ENCODE data around the gene NFIC. TPM values are rescaled to one million over a fixed set of nuclear protein-coding genes. Genes with fewer than 3 reads are reported as not detected.

NFIC gene
- total RNA-seq, 1 donor from 2014 or later: 1.1 TPM

GRCh38 chr19:3479177-3479833 lies 112.9 kb downstream of the NFIC start:
- H3K27me3 Mint-ChIP-seq (ENCODE audit: insufficient read depth, low read depth): peaks cover 17% of the 10 kb centered on the region
- TF ChIP-seq CTCF (IDR thresholded peaks at IDR 0.05): no peak
- no peak for TF ChIP-seq EZH2 (IDR thresholded peaks at IDR 0.05)
- Histone ChIP-seq H3K27me3 (peaks cover 26% of the 10 kb centered on the region), H4K20me1 (ENCODE audit: low read depth) (no peaks in the 10 kb centered on the region), H3F3A (ENCODE audit: low read depth) (peaks cover 7% of the 10 kb centered on the region), H3K4me3 (no peak overlapping the region), H3K79me2 (ENCODE audit: low read depth) (no peaks in the 10 kb centered on the region), H3K9me3 (ENCODE audit: low read depth) (no peaks in the 10 kb centered on the region), H3K27ac (no peak overlapping the region), H3K36me3 (no peaks in the 10 kb centered on the region), H3K4me1 (no peaks in the 10 kb centered on the region), H3K4me2 (no peak overlapping the region), H2AFZ (replicated peaks) (no peak overlapping the region), H3K9ac (no peak overlapping the region)
- no peaks in the 10 kb centered on the region for H3K36me3 Mint-ChIP-seq
- peak; percentile 66 for DNase-seq (ENCODE audit: low spot score)
- peaks cover 14% of the 10 kb centered on the region for H3K4me1 Mint-ChIP-seq
- no peak overlapping the region for H3K27ac Mint-ChIP-seq
- no peaks in the 10 kb centered on the region for H3K9me3 Mint-ChIP-seq
- no peak overlapping the region for H3K4me3 Mint-ChIP-seq

GRCh38 chr19:3479834-3480215 lies 113.4 kb downstream of the NFIC start:
- H3K4me1 Mint-ChIP-seq: peaks cover 14% of the 10 kb centered on the region
- peaks cover 17% of the 10 kb centered on the region for H3K27me3 Mint-ChIP-seq (ENCODE audit: insufficient read depth, low read depth)
- no peaks in the 10 kb centered on the region for H3K36me3 Mint-ChIP-seq
- Histone ChIP-seq H3K4me3 (no peak overlapping the region), H3K36me3 (no peaks in the 10 kb centered on the region), H4K20me1 (ENCODE audit: low read depth) (no peaks in the 10 kb centered on the region), H3K4me1 (no peaks in the 10 kb centered on the region), H3K27ac (no peak overlapping the region), H3K27me3 (peaks cover 23% of the 10 kb centered on the region), H2AFZ (replicated peaks) (no peak overlapping the region), H3K4me2 (no peak overlapping the region), H3K9me3 (ENCODE audit: low read depth) (no peaks in the 10 kb centered on the region), H3K79me2 (ENCODE audit: low read depth) (no peaks in the 10 kb centered on the region), H3K9ac (no peak overlapping the region), H3F3A (ENCODE audit: low read depth) (peaks cover 7% of the 10 kb centered on the region)
- H3K9me3 Mint-ChIP-seq: no peaks in the 10 kb centered on the region
- TF ChIP-seq EZH2phosphoT487 (IDR thresholded peaks at IDR 0.05) (no peak), CTCF (IDR thresholded peaks at IDR 0.05) (no peak), EZH2 (IDR thresholded peaks at IDR 0.05) (no peak)
- no peak overlapping the region for H3K4me3 Mint-ChIP-seq
- no peak for DNase-seq (ENCODE audit: low spot score)
- H3K27ac Mint-ChIP-seq: no peak overlapping the region

GRCh38 chr19:3480383-3481091 lies 114.2 kb downstream of the NFIC start, which contains the start of gene SMIM24:
Gene SMIM24 (minus strand): TSS chr19:3480525. CDS start chr19:3480463, 62 bp downstream.
- H3K27me3 Mint-ChIP-seq (ENCODE audit: insufficient read depth, low read depth): peaks cover 18% of the 10 kb centered on the region
- no peak within 1 kb of the TSS for H3K27ac Mint-ChIP-seq
- no peak for DNase-seq (ENCODE audit: low spot score)
- no peak within 1 kb of the TSS for H2AFZ ChIP-seq (replicated peaks)
- H3K4me1 Mint-ChIP-seq: peaks cover 14% of the 10 kb centered on the region
- H3K4me2 ChIP-seq: no peak within 1 kb of the TSS
- H3K9ac ChIP-seq: no peak within 1 kb of the TSS
- no peaks in the 10 kb centered on the region for H4K20me1 ChIP-seq (ENCODE audit: low read depth)
- H3K4me1 ChIP-seq: no peaks in the 10 kb centered on the region
- no peak within 1 kb of the TSS for H3K27ac ChIP-seq
- peaks cover 7% of the 10 kb centered on the region for H3F3A ChIP-seq (ENCODE audit: low read depth)
- H3K9me3 ChIP-seq (ENCODE audit: low read depth): no peaks in the 10 kb centered on the region
- H3K79me2 ChIP-seq (ENCODE audit: low read depth): no peaks in the 10 kb centered on the region
- H3K36me3 ChIP-seq: no peaks in the 10 kb centered on the region
- H3K4me3 ChIP-seq: no peak within 1 kb of the TSS
- H3K4me3 Mint-ChIP-seq: no peak within 1 kb of the TSS
- no peak for TF ChIP-seq EZH2 (IDR thresholded peaks at IDR 0.05)
- no peak for TF ChIP-seq EZH2phosphoT487 (IDR thresholded peaks at IDR 0.05)
- TF ChIP-seq CTCF (IDR thresholded peaks at IDR 0.05): no peak
- no peaks in the 10 kb centered on the region for H3K36me3 Mint-ChIP-seq
- peaks cover 17% of the 10 kb centered on the region for H3K27me3 ChIP-seq
- H3K9me3 Mint-ChIP-seq: no peaks in the 10 kb centered on the region

All from neural progenitor cell (in vitro differentiated cells).